ENCODE data around the gene CIAO2B.
"Not testable (repeated sequence)": the region's sequence is repeated elsewhere in the genome, so short reads cannot be mapped to it uniquely, and the experiment has no call there.

Gene CIAO2B

GRCh38 chr16:66955363-66956153 lies 21.4 kb upstream of the CIAO2B start:
- not testable (repeated sequence) for DNase-seq

GRCh38 chr16:66954097-66954659 lies 20.0 kb upstream of the CIAO2B start:
- peak; percentile 77 for DNase-seq

GRCh38 chr16:66953462-66954096 lies 19.4 kb upstream of the CIAO2B start:
- DNase-seq: no peak

- no peak for DNase-seq
Observed at GRCh38 chr16:66952430-66953110, 18.4 kb upstream of the CIAO2B start.

- DNase-seq: no peak
Observed at GRCh38 chr16:66950971-66951790, 17.0 kb upstream of the CIAO2B start.

- DNase-seq: no peak
Observed at GRCh38 chr16:66950437-66950836, 16.2 kb upstream of the CIAO2B start.

GRCh38 chr16:66949472-66949871 lies 15.3 kb upstream of the CIAO2B start:
- no peak for DNase-seq

GRCh38 chr16:66948837-66949225 lies 14.6 kb upstream of the CIAO2B start:
- no peak for DNase-seq

GRCh38 chr16:66948134-66948836 lies 14.1 kb upstream of the CIAO2B start:
- no peak for DNase-seq

GRCh38 chr16:66947302-66948065 lies 13.3 kb upstream of the CIAO2B start:
- peak; percentile 83 for DNase-seq

GRCh38 chr16:66946974-66947301 lies 12.7 kb upstream of the CIAO2B start:
- DNase-seq: no peak

- no peak for DNase-seq
Observed at GRCh38 chr16:66946541-66946940, 12.3 kb upstream of the CIAO2B start.

- no peak for DNase-seq
Observed at GRCh38 chr16:66945939-66946338, 11.7 kb upstream of the CIAO2B start.

- DNase-seq: not testable (repeated sequence)
Observed at GRCh38 chr16:66944971-66945370, 10.8 kb upstream of the CIAO2B start.

GRCh38 chr16:66944054-66944441 lies 9.8 kb upstream of the CIAO2B start:
- DNase-seq: no peak

GRCh38 chr16:66943426-66944053 lies 9.3 kb upstream of the CIAO2B start:
- no peak for DNase-seq

- no peak for DNase-seq
Observed at GRCh38 chr16:66942981-66943380, 8.8 kb upstream of the CIAO2B start.

- no peak for DNase-seq
Observed at GRCh38 chr16:66940236-66940635, 6.0 kb upstream of the CIAO2B start.

GRCh38 chr16:66939366-66939765 lies 5.2 kb upstream of the CIAO2B start:
- DNase-seq: no peak

GRCh38 chr16:66937725-66938337 lies 3.6 kb upstream of the CIAO2B start:
- DNase-seq: no peak
